GM23248 (cell line): ENCODE measurements around the gene TMEM131. TPM values are rescaled to one million over a fixed set of nuclear protein-coding genes. Genes with fewer than 3 reads are reported as not detected.

ENCODE experiments used
- DNase-seq: peaks from one replicate; pipeline ENCODE4 v3.0.0-alpha.2; 2015
- H2AFZ ChIP-seq: fragments of 200-600 bp; sonication (generic); 2 replicates; pipeline ENCODE4 v1.6.1; 2016; ENCODE audit warnings: antibody characterized with exemption
- H3F3A ChIP-seq: fragments of 200-600 bp; sonication (generic); 2 replicates; pipeline ENCODE4 v1.6.1; 2016; ENCODE audit warnings: mild to moderate bottlenecking, antibody characterized with exemption, mixed run types; ENCODE audit not compliant: insufficient read depth
- H3K27ac ChIP-seq: fragments of 200-600 bp; sonication (generic); 2 replicates; pipeline ENCODE4 v1.5.1; 2016; ENCODE audit warnings: mild to moderate bottlenecking
- H3K27me3 ChIP-seq: fragments of 200-600 bp; sonication (generic); replicated peaks from 2 replicates; pipeline ENCODE4 v1.6.1; 2016; ENCODE audit warnings: mild to moderate bottlenecking; ENCODE audit not compliant: insufficient read depth
- H3K36me3 ChIP-seq: fragments of 200-600 bp; sonication (generic); 2 replicates; pipeline ENCODE4 v1.6.1; 2016; ENCODE audit warnings: low read depth, mild to moderate bottlenecking
- H3K4me1 ChIP-seq: fragments of 200-600 bp; sonication (generic); 2 replicates; pipeline ENCODE4 v1.6.1; 2016; ENCODE audit warnings: mild to moderate bottlenecking; ENCODE audit not compliant: insufficient read depth
- H3K4me2 ChIP-seq: fragments of 200-600 bp; sonication (generic); one replicate; pipeline ENCODE4 v1.6.1; 2016; ENCODE audit warnings: mild to moderate bottlenecking; ENCODE audit not compliant: unreplicated experiment
- H3K4me3 ChIP-seq: fragments of 200-600 bp; sonication (generic); 2 replicates; pipeline ENCODE4 v1.5.1; 2016; ENCODE audit warnings: mild to moderate bottlenecking
- H3K79me2 ChIP-seq: fragments of 200-600 bp; sonication (generic); 2 replicates; pipeline ENCODE4 v1.6.1; 2016; ENCODE audit warnings: mild to moderate bottlenecking; ENCODE audit not compliant: insufficient read depth
- H3K9ac ChIP-seq: fragments of 200-600 bp; sonication (generic); 2 replicates; pipeline ENCODE4 v1.6.1; 2016; ENCODE audit warnings: mild to moderate bottlenecking
- H3K9me2 ChIP-seq: fragments of 200-600 bp; sonication (generic); 2 replicates; pipeline ENCODE4 v1.6.1; 2016; ENCODE audit warnings: mixed run types, mild to moderate bottlenecking, moderate library complexity; ENCODE audit not compliant: insufficient read depth
- H3K9me3 ChIP-seq: fragments of 200-600 bp; sonication (generic); one replicate; pipeline ENCODE4 v1.6.1; 2017; ENCODE audit warnings: low read depth
- H4K20me1 ChIP-seq: fragments of 200-600 bp; sonication (generic); 2 replicates; pipeline ENCODE4 v1.6.0; 2016; ENCODE audit not compliant: insufficient read depth
- EZH2 ChIP-seq: fragments of 200-600 bp; sonication (generic); IDR thresholded peaks from 2 replicates; pipeline ENCODE4 v1.6.1; 2018; ENCODE audit warnings: antibody characterized with exemption, mild to moderate bottlenecking; ENCODE audit not compliant: insufficient read depth, poor library complexity, severe bottlenecking
- EZH2phosphoT487 ChIP-seq: fragments of 200-600 bp; sonication (generic); IDR thresholded peaks from 2 replicates; pipeline ENCODE4 v1.6.1; 2018; ENCODE audit warnings: antibody characterized with exemption, moderate library complexity, mild to moderate bottlenecking, low read depth; ENCODE audit not compliant: insufficient read depth
- WGBS, 2 experiments: methylation state at CpG; one replicate each; pipeline ENCODE4 v1.1.6; 2015 to 2017; ENCODE audit warnings: low lambda C conversion rate in 2 of 2, low coverage in 1 of 2; ENCODE audit errors: missing lambda C conversion rate in 2 of 2; 5-methylcytosine and 5-hydroxymethylcytosine counted together
- in situ Hi-C: fragments of 300-500 bp; cut with MboI; formaldehyde crosslinking; loops from 2 replicates; pipeline ENCODE4 v1.15.0; 2020
- polyA plus RNA-seq: library from polyadenylated mRNA; unstranded; fragments of >200 nt; fragmentation: Nextera tagmentation; extraction: Ambion mirVana; gene quantifications from 2 replicates; pipeline ENCODE4 v1.2.1, GENCODE V29; 2016
- total RNA-seq: library from RNA; depleted of rRNA; stranded (reverse); fragments of >200 nt; shearing (Covaris generic); gene quantifications from 2 replicates; pipeline ENCODE4 v1.2.3, GENCODE V29; 2014

Gene TMEM131
- total and polyA plus RNA-seq, 2 experiments from 2014 or later, result 15.7 to 16.4 TPM

- peaks cover 27% of the 10 kb centered on the region for H3K4me1 ChIP-seq
- peak overlapping the region; percentile 88 for H3K9ac ChIP-seq
- no peaks in the 10 kb centered on the region for H3K9me2 ChIP-seq
- H3K4me3 ChIP-seq, result peak overlapping the region; percentile 93
- TF ChIP-seq EZH2phosphoT487 (no peak), EZH2 (no peak)
- in situ Hi-C loops, result no loop called here
- no peaks in the 10 kb centered on the region for H3K36me3 ChIP-seq
- peak overlapping the region; percentile 88 for H3K27ac ChIP-seq
- no peaks in the 10 kb centered on the region for H3K9me3 ChIP-seq
- peak overlapping the region; percentile 96 for H3K4me2 ChIP-seq
- peaks cover 5% of the 10 kb centered on the region; the same call in 1 of the 2 replicates for H4K20me1 ChIP-seq
- peaks cover 21% of the 10 kb centered on the region for H3F3A ChIP-seq
- no peaks in the 10 kb centered on the region for H3K27me3 ChIP-seq
- 38 to 52% methylated on average over 6 of the region's 6 CpGs for WGBS, 2 experiments
- peaks cover 61% of the 10 kb centered on the region for H3K79me2 ChIP-seq
- peak overlapping the region; percentile 95 for H2AFZ ChIP-seq
- DNase-seq, result peak; percentile 24
These were observed 1.8 kb downstream of the TMEM131 start for GRCh38 chr2:97993926-97994325.

- Histone ChIP-seq H3K4me3 (peak overlapping the region; percentile 93), H4K20me1 (peaks cover 13% of the 10 kb centered on the region), H2AFZ (no peak overlapping the region), H3K9me3 (no peaks in the 10 kb centered on the region), H3K36me3 (peaks cover 1% of the 10 kb centered on the region; the same call in 1 of the 2 replicates), H3F3A (peaks cover 21% of the 10 kb centered on the region), H3K27me3 (no peaks in the 10 kb centered on the region), H3K4me2 (peak overlapping the region; percentile 96), H3K79me2 (peaks cover 69% of the 10 kb centered on the region), H3K9me2 (no peaks in the 10 kb centered on the region; the same call in 1 of the 2 replicates), H3K9ac (peak overlapping the region; percentile 88), H3K27ac (peak overlapping the region; percentile 88; the same call in 1 of the 2 replicates), H3K4me1 (peaks cover 27% of the 10 kb centered on the region)
- DNase-seq, result peak; percentile 56
- 29 to 39% methylated on average over 3 of the region's 3 CpGs for WGBS, 2 experiments
- no peak for TF ChIP-seq EZH2
- in situ Hi-C loops, result no loop called here
These were observed 2.6 kb downstream of the TMEM131 start for GRCh38 chr2:97992836-97993825.

GRCh38 chr2:97991081-97991856 is 4.5 kb downstream of the TMEM131 start:
- peaks cover 21% of the 10 kb centered on the region for H3F3A ChIP-seq
- H3K4me2 ChIP-seq, result no peak overlapping the region
- H3K27me3 ChIP-seq, result no peaks in the 10 kb centered on the region
- H3K9me2 ChIP-seq, result no peaks in the 10 kb centered on the region; the same call in 1 of the 2 replicates
- in situ Hi-C loops, result no loop called here
- TF ChIP-seq EZH2phosphoT487, result no peak
- TF ChIP-seq EZH2, result no peak
- no peak overlapping the region for H3K27ac ChIP-seq
- no peak overlapping the region for H2AFZ ChIP-seq
- DNase-seq, result no peak
- peaks cover 16% of the 10 kb centered on the region for H4K20me1 ChIP-seq
- H3K79me2 ChIP-seq, result peaks cover 88% of the 10 kb centered on the region
- peaks cover 9% of the 10 kb centered on the region; the same call in 1 of the 2 replicates for H3K36me3 ChIP-seq
- no peak overlapping the region for H3K4me3 ChIP-seq
- no peak overlapping the region for H3K9ac ChIP-seq
- H3K4me1 ChIP-seq, result peaks cover 27% of the 10 kb centered on the region
- WGBS, 2 experiments, result 87 to 89% methylated on average over 7 of the region's 7 CpGs
- H3K9me3 ChIP-seq, result peaks cover 6% of the 10 kb centered on the region

GRCh38 chr2:97988722-97989121 is 7.0 kb downstream of the TMEM131 start:
- in situ Hi-C loops, result no loop called here
- no peak overlapping the region for H3K9ac ChIP-seq
- peaks cover 9% of the 10 kb centered on the region; the same call in 1 of the 2 replicates for H3K36me3 ChIP-seq
- H3F3A ChIP-seq, result peaks cover 8% of the 10 kb centered on the region
- H3K4me1 ChIP-seq, result peaks cover 20% of the 10 kb centered on the region
- no peak overlapping the region for H3K4me3 ChIP-seq
- no peak for DNase-seq
- H4K20me1 ChIP-seq, result peaks cover 22% of the 10 kb centered on the region
- no peak overlapping the region for H2AFZ ChIP-seq
- H3K27ac ChIP-seq, result no peak overlapping the region
- H3K79me2 ChIP-seq, result peaks cover 100% of the 10 kb centered on the region
- H3K9me3 ChIP-seq, result peaks cover 6% of the 10 kb centered on the region
- no peaks in the 10 kb centered on the region; the same call in 1 of the 2 replicates for H3K9me2 ChIP-seq
- no peak for TF ChIP-seq EZH2phosphoT487
- no peak for TF ChIP-seq EZH2
- 93 to 97% methylated on average over 2 of the region's 2 CpGs for WGBS, 2 experiments
- no peaks in the 10 kb centered on the region for H3K27me3 ChIP-seq
- H3K4me2 ChIP-seq, result no peak overlapping the region
